ENCODE measurements around the gene SREBF2. TPM values are rescaled to one million over a fixed set of nuclear protein-coding genes. Genes with fewer than 3 reads are reported as not detected.

Gene SREBF2
- total and polyA plus RNA-seq, 2 donors (not counting 1 experiment from before 2014, with no cell fraction given), result 116 to 287 TPM

GRCh38 chr22:41904450-41905410, 71.8 kb downstream of the SREBF2 start:
- Mint-ChIP-seq H3K4me1 (peaks cover 23% of the 10 kb centered on the region), H3K9me3 (ENCODE audit: insufficient read depth) (no peaks in the 10 kb centered on the region), H3K27me3 (no peaks in the 10 kb centered on the region), H3K27ac (peak overlapping the region; percentile 68), H3K4me3 (no peak overlapping the region)
- no peaks in the 10 kb centered on the region for H3K79me2 ChIP-seq (ENCODE audit: control insufficient read depth, insufficient read depth, low read length)
- peaks cover 13% of the 10 kb centered on the region for H4K20me1 ChIP-seq (ENCODE audit: control insufficient read depth, insufficient read depth, low read length, poor library complexity, severe bottlenecking)
- WGBS (ENCODE audit: insufficient coverage), result 93% methylated on average over 18 of the region's 24 CpGs
- no peaks in the 10 kb centered on the region for H3K9me3 ChIP-seq (ENCODE audit: control extremely low read depth in 1 of 3, control insufficient read depth in 2 of 3, insufficient read depth in 1 of 3, low read length in 2 of 3)
- ATAC-seq (ENCODE audit: low read depth) (no peak), DNase-seq (no peak)
- H3K27me3 ChIP-seq (replicated peaks in 1 of 4; ENCODE audit: control extremely low read depth in 1 of 4, control insufficient read depth in 3 of 4, insufficient read depth in 4 of 4, low read length in 3 of 4), result peaks cover 0 to 8% (median 2%) of the 10 kb centered on the region in 4 experiments
- peaks cover 0 to 64% of the 10 kb centered on the region in 2 experiments for H3K36me3 ChIP-seq (replicated peaks in 1 of 2; ENCODE audit: control extremely low read depth in 1 of 2, control insufficient read depth in 1 of 2, extremely low read depth in 1 of 2, insufficient read depth in 2 of 2, low read length in 1 of 2)
- intact Hi-C loops (cut with micrococcal nuclease), result loop anchor here (5.0 kb wide), 1 partner anchor 38 kb away; no protein-coding TSS in a partner anchor
- CTCF ChIA-PET, result interaction anchor here (4.2 kb wide), 1 partner anchor 36 kb away, joined by 16 read pairs; no protein-coding TSS in a partner anchor
- TF ChIP-seq CTCF (IDR thresholded peaks at IDR 0.05) (no peak), EZH2 (IDR thresholded peaks at IDR 0.05; ENCODE audit: borderline replicate concordance, insufficient read depth, low read depth, low read length, poor library complexity, severe bottlenecking) (no peak)
- H3K4me1 ChIP-seq (ENCODE audit: control insufficient read depth in 2 of 2, insufficient read depth in 2 of 2, low read length in 2 of 2), result peaks cover 19 to 22% of the 10 kb centered on the region in 2 donors
- H2AFZ ChIP-seq (ENCODE audit: insufficient read depth, low read depth, low read length, poor library complexity, severe bottlenecking), result no peak overlapping the region
- H3K4me2 ChIP-seq (replicated peaks; ENCODE audit: low read depth, low read length, poor library complexity, severe bottlenecking), result no peak overlapping the region
- no peak overlapping the region for H3K4me3 ChIP-seq (ENCODE audit: control extremely low read depth in 1 of 5, extremely low read depth in 1 of 5, insufficient read depth in 1 of 5, low read depth in 2 of 5, low read length in 4 of 5)
- no peak overlapping the region for H3K9ac ChIP-seq (ENCODE audit: low read length)
- H3K27ac ChIP-seq (ENCODE audit: low read length in 2 of 2), result no peak overlapping the region
- POLR2A ChIA-PET, result interaction anchor here (1.1 to 1.4 kb wide), 2 partner anchors 15 to 42 kb away, joined by 3 read pairs; partner anchors contain the start of gene CENPM
